OCI-LY7 (cell line): ENCODE measurements around the gene FGF21. TPM values are rescaled to one million over a fixed set of nuclear protein-coding genes. Genes with fewer than 3 reads are reported as not detected.

Source experiments
- BruUV-seq: library from RNA; stranded (reverse); fragments of 400-500 nt; replicated peaks from 2 replicates; lab custom pipeline; 2021; lab: Mats Ljungman, UMichigan
- CTCF ChIA-PET: fragments of 300-600 bp; sonication (Branson Sonifier 250); formaldehyde crosslinking; loops from one replicate; lab custom pipeline; 2022; ENCODE audit warnings: antibody characterized with exemption; ENCODE audit not compliant: unreplicated experiment; lab: Charles Lee
- POLR2A ChIA-PET: fragments of 300-600 bp; sonication (Branson Sonifier 250); formaldehyde crosslinking; loops from one replicate; lab custom pipeline; 2022; ENCODE audit warnings: antibody characterized with exemption; lab: Charles Lee
- DNase-seq: peaks from one replicate; pipeline ENCODE4 v3.0.0-alpha.2; 2015; ENCODE audit warnings: low spot score
- H2AFZ ChIP-seq: fragments of 200-600 bp; sonication (generic), shearing (Covaris generic); 2 replicates; pipeline ENCODE4 v1.6.1; 2014; ENCODE audit warnings: mild to moderate bottlenecking, antibody characterized with exemption, low read length, moderate library complexity
- H3K27ac ChIP-seq: fragments of 200-600 bp; sonication (generic); 2 replicates; pipeline ENCODE4 v1.5.1; 2014; ENCODE audit warnings: mixed run types, low read depth, mild to moderate bottlenecking, moderate library complexity, low read length, inconsistent platforms; ENCODE audit not compliant: poor library complexity, severe bottlenecking
- H3K36me3 ChIP-seq: fragments of 200-600 bp; sonication (generic); 2 replicates; pipeline ENCODE4 v1.6.1; 2014; ENCODE audit warnings: mild to moderate bottlenecking, antibody characterized with exemption, low read length, moderate library complexity, mixed read lengths; ENCODE audit not compliant: insufficient read depth
- H3K4me1 ChIP-seq: fragments of 200-600 bp; sonication (generic); 2 replicates; pipeline ENCODE4 v1.5.1; 2014; ENCODE audit warnings: mild to moderate bottlenecking, low read length; ENCODE audit not compliant: insufficient read depth, poor library complexity, severe bottlenecking
- H3K4me2 ChIP-seq: fragments of 200-600 bp; sonication (generic); 2 replicates; pipeline ENCODE4 v1.6.1; 2014; ENCODE audit warnings: mild to moderate bottlenecking, low read length
- H3K4me3 ChIP-seq: fragments of 200-600 bp; sonication (generic); 2 replicates; pipeline ENCODE4 v1.5.1; 2014; ENCODE audit warnings: mild to moderate bottlenecking, low read depth, low read length; ENCODE audit not compliant: poor library complexity, severe bottlenecking
- H3K79me2 ChIP-seq: fragments of 200-600 bp; sonication (generic); 2 replicates; pipeline ENCODE4 v1.6.1; 2016; ENCODE audit warnings: low read depth, mild to moderate bottlenecking, low read length, moderate library complexity, mixed read lengths; ENCODE audit not compliant: insufficient read depth
- H3K9me2 ChIP-seq: fragments of 200-600 bp; sonication (generic); 2 replicates; pipeline ENCODE4 v1.6.1; 2016; ENCODE audit warnings: mild to moderate bottlenecking, low read length, mixed read lengths; ENCODE audit not compliant: insufficient read depth
- H3K9me3 ChIP-seq: fragments of 200-600 bp; sonication (generic); 2 replicates; pipeline ENCODE4 v1.6.1; 2014; ENCODE audit warnings: mild to moderate bottlenecking, mixed run types, low read length, mixed read lengths
- H4K20me1 ChIP-seq: fragments of 200-600 bp; sonication (generic); 2 replicates; pipeline ENCODE4 v1.6.1; 2014; ENCODE audit warnings: mild to moderate bottlenecking, antibody characterized with exemption, low read length, moderate library complexity, mixed read lengths; ENCODE audit not compliant: insufficient read depth
- CTCF ChIP-seq: fragments of 200-600 bp; sonication (generic); conservative IDR thresholded peaks from 2 replicates; pipeline ENCODE4 v1.5.1; 2014; ENCODE audit warnings: mild to moderate bottlenecking, antibody characterized with exemption, low read length, moderate library complexity, mixed read lengths
- EZH2phosphoT487 ChIP-seq: fragments of 200-600 bp; sonication (generic); IDR thresholded peaks from 2 replicates; pipeline ENCODE4 v1.6.1; 2018; ENCODE audit warnings: low read depth, borderline replicate concordance, mild to moderate bottlenecking, mixed run types, antibody characterized with exemption, low read length, moderate library complexity, mixed read lengths
- intact Hi-C: fragments of 100-400 bp; cut with micrococcal nuclease; formaldehyde crosslinking; loops from one replicate; pipeline ENCODE4 v1.10.0; 2022; ENCODE audit not compliant: unreplicated experiment
- total RNA-seq, 2 experiments: library from RNA; depleted of rRNA in 1 of 2; stranded (reverse); fragments of >200 nt in 1 of 2; shearing (Covaris generic) in 1 of 2; gene quantifications; 2 replicates each; pipeline ENCODE4 v1.2.3, GENCODE V29; 2014 to 2022

The FGF21 gene
- total RNA-seq, 2 experiments from 2014 or later: not detected

GRCh38 chr19:48805452-48805851, 50.1 kb downstream of the FGF21 start:
- CTCF ChIA-PET: no interaction called here

GRCh38 chr19:48806518-48806817, 51.1 kb downstream of the FGF21 start:
- no peak for DNase-seq
- TF ChIP-seq EZH2phosphoT487 (no peak), CTCF (no peak)
- no TSS peak for BruUV-seq
- no peak overlapping the region for H3K27ac ChIP-seq
- no peak overlapping the region for H2AFZ ChIP-seq
- no peaks in the 10 kb centered on the region for H3K9me2 ChIP-seq
- H4K20me1 ChIP-seq: no peaks in the 10 kb centered on the region
- ChIA-PET POLR2A (no interaction called here), CTCF (no interaction called here)
- H3K4me1 ChIP-seq: peaks cover 11% of the 10 kb centered on the region
- H3K9me3 ChIP-seq: no peaks in the 10 kb centered on the region
- H3K36me3 ChIP-seq: peaks cover 7% of the 10 kb centered on the region; the same call in 1 of the 2 replicates
- no peak overlapping the region for H3K4me3 ChIP-seq
- intact Hi-C loops: no loop called here
- H3K79me2 ChIP-seq: peaks cover 12% of the 10 kb centered on the region; the same call in 1 of the 2 replicates
- no peak overlapping the region for H3K4me2 ChIP-seq

More at GRCh38 chr19:48805452-48805851, 50.1 kb downstream of the FGF21 start:
- POLR2A ChIA-PET: no interaction called here
- Histone ChIP-seq H3K9me3 (no peaks in the 10 kb centered on the region), H2AFZ (no peak overlapping the region), H4K20me1 (no peaks in the 10 kb centered on the region), H3K36me3 (peaks cover 7% of the 10 kb centered on the region; the same call in 1 of the 2 replicates), H3K4me1 (peaks cover 11% of the 10 kb centered on the region), H3K79me2 (peaks cover 12% of the 10 kb centered on the region; the same call in 1 of the 2 replicates), H3K4me2 (no peak overlapping the region), H3K4me3 (no peak overlapping the region), H3K27ac (no peak overlapping the region), H3K9me2 (no peaks in the 10 kb centered on the region)
- intact Hi-C loops: no loop called here
- BruUV-seq: no TSS peak
- DNase-seq: no peak
- TF ChIP-seq CTCF (no peak), EZH2phosphoT487 (no peak)

- TF ChIP-seq EZH2phosphoT487: no peak
- TF ChIP-seq CTCF: no peak
- Histone ChIP-seq H3K79me2 (peaks cover 12% of the 10 kb centered on the region; the same call in 1 of the 2 replicates), H3K27ac (no peak overlapping the region), H4K20me1 (no peaks in the 10 kb centered on the region), H3K4me1 (peaks cover 16% of the 10 kb centered on the region), H2AFZ (no peak overlapping the region), H3K36me3 (peaks cover 7% of the 10 kb centered on the region; the same call in 1 of the 2 replicates), H3K4me3 (no peak overlapping the region), H3K4me2 (no peak overlapping the region), H3K9me3 (no peaks in the 10 kb centered on the region), H3K9me2 (no peaks in the 10 kb centered on the region)
- CTCF ChIA-PET: no interaction called here
- intact Hi-C loops: no loop called here
- no TSS peak for BruUV-seq
- POLR2A ChIA-PET: interaction anchor here (0.5 kb wide), 1 partner anchor 9 kb away, joined by 3 read pairs; no protein-coding TSS in a partner anchor
- peak; percentile 73 for DNase-seq
These were observed 51.7 kb downstream of the FGF21 start for GRCh38 chr19:48806818-48807589.
